ENCODE measurements around the gene BCL2L13. TPM values are rescaled to one million over a fixed set of nuclear protein-coding genes. Genes with fewer than 3 reads are reported as not detected.

Gene BCL2L13
- total RNA-seq, 2 experiments from 2014 or later = 8.1 to 10.0 TPM

Small RNA genes lying within 50 kb of the gene (microRNA-seq; reads per million reads assigned to microRNA genes)
- not detected for gene MIR3198-1 (ENCODE audit: borderline microRNAs expressed, borderline replicate concordance)

Other genes starting within 250 kb of the BCL2L13 start
- not detected for gene SLC25A18, start 75.3 kb upstream of the BCL2L13 start, total RNA-seq
- gene ATP6V1E1, start 10.0 kb upstream of the BCL2L13 start, total RNA-seq = 10 to 100 TPM; 48.4 to 50.8 TPM
- 10 to 100 TPM in 1 of 2 experiments, 1 to 10 TPM in 1; 8.9 to 10.3 TPM for gene BID, start 135.7 kb downstream of the BCL2L13 start, total RNA-seq

Data from CD4-positive, alpha-beta T cell (primary cell).